Skeletal muscle satellite cell (primary cell): ENCODE results near the gene PROK1.

Source experiments
- H3K27me3 ChIP-seq: 2 replicates; pipeline ENCODE4 v1.7.0; 2013; ENCODE audit warnings: low read length; ENCODE audit not compliant: control insufficient read depth, insufficient read depth
- H3K36me3 ChIP-seq: 2 replicates; pipeline ENCODE4 v1.7.0; 2013; ENCODE audit warnings: mild to moderate bottlenecking, control low read depth, low read length; ENCODE audit not compliant: insufficient read depth
- H3K4me1 ChIP-seq: 2 replicates; pipeline ENCODE4 v1.7.0; 2013; ENCODE audit warnings: low read length; ENCODE audit not compliant: control insufficient read depth, insufficient read depth
- H3K4me2 ChIP-seq: 2 replicates; pipeline ENCODE4 v1.7.0; 2013; ENCODE audit warnings: mild to moderate bottlenecking, low read length
- H3K4me3 ChIP-seq: 2 replicates; pipeline ENCODE4 v1.7.0; 2013; ENCODE audit warnings: low read length
- H3K9ac ChIP-seq: 2 replicates; pipeline ENCODE4 v1.7.0; 2013; ENCODE audit warnings: mild to moderate bottlenecking, low read depth, low read length, moderate library complexity
- H3K9me3 ChIP-seq: replicated peaks from 2 replicates; pipeline ENCODE4 v1.7.0; 2013; ENCODE audit warnings: mild to moderate bottlenecking, control low read depth, low read length

PROK1 gene

DNA sequence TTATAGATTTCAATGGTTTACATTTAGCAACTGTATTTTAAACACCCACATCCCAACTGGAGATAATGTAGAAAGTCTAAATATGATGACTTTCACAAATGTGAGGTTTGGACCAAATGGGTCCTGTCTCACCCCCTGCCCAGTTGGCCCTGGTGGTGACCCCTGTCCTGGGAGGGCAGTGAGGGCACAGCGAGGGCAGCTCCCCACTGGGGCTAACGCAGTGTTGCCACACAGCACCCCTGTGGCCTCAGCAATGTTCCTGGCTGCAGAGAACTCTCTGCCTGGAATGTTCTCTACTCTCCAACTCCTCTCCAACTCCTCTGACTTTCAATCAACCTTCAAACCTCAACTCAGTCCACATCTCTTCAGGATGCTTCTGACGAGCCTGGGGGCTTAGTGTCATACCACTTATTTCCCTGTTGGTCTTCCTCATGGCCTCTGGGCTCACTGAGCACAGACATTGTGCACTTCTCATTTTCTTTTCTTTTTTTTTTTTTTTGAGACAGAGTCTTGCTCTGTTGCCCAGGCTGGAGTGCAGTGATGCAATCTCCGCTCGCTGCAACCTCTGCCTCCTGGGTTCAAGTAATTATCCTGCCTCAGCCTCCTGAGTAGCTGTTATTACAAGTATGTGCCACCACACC is 42.2 kb downstream of the PROK1 start:
- Histone ChIP-seq H3K9me3 (no peaks in the 10 kb centered on the region), H3K27me3 (peaks cover 32% of the 10 kb centered on the region), H3K9ac (no peak overlapping the region), H3K4me3 (no peak overlapping the region), H3K4me1 (no peaks in the 10 kb centered on the region), H3K4me2 (no peak overlapping the region), H3K36me3 (no peaks in the 10 kb centered on the region)

DNA sequence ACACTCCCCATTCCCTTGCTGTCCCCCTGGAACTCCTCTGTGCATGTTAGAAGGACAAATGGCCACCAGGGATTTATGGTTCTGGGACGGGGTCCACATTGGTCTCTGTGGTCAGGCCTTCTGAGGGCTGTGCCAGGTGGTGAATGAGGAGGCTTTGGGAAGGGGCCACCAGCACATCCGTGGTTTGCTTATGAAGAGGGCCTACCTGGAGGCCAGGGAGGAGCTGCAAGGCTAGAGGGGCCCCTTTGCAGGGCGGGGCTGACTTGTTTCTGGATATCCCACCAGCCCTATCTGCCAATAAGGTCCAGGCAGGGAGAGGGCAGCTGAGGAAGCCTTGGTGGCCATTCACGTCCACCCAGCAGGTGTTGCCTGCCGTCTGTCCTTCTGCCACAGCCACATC is 43.1 kb downstream of the PROK1 start:
- Histone ChIP-seq H3K4me1 (no peaks in the 10 kb centered on the region), H3K9ac (no peak overlapping the region), H3K4me3 (no peak overlapping the region), H3K36me3 (no peaks in the 10 kb centered on the region), H3K27me3 (peaks cover 35% of the 10 kb centered on the region), H3K4me2 (no peak overlapping the region), H3K9me3 (no peaks in the 10 kb centered on the region)

DNA sequence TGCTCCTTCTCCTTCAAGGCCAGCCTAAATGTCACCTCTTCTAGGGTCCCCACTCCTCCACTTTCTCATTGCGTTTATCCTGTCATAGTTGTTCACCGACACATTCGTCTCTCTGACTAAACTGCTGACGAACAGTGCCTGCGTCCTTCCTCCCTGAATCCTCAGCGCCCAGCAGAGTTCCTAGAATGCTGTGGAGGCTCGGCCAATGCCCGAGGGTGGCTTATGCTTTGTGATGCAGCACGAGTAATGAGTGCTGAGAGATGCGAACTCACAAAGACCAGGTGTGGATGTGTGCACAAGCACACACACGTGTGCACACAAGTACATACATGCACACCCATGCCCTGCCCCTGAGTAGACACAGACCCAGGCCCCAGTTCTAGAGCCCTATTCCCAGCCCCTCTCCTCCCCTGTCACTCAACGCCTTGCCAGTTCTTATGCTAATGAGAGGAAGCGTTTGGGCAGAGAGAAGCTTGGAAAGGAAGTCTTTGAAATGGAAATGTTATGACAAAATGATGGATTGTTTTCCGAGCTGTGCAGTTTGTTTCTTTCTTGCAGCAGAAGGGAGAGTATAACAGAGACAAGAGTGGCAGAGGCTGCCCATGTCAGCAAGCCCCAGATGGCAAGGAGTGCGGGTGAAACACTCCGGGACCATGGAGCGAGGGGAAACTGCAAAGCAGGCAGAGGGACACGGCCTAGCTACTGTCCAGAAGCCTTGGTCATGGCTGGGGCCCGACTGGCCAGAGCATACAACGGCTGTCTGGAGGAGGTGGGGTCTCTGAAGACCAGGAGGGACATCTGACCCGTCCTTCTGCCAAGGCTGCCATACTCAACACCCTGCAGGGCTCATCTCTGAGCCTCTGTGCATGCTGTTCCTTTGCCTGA is 43.8 kb downstream of the PROK1 start:
- H3K9ac ChIP-seq: no peak overlapping the region
- peaks cover 38% of the 10 kb centered on the region for H3K27me3 ChIP-seq
- H3K4me3 ChIP-seq: no peak overlapping the region
- H3K9me3 ChIP-seq: no peaks in the 10 kb centered on the region
- H3K36me3 ChIP-seq: no peaks in the 10 kb centered on the region
- no peak overlapping the region for H3K4me2 ChIP-seq
- no peaks in the 10 kb centered on the region for H3K4me1 ChIP-seq

DNA sequence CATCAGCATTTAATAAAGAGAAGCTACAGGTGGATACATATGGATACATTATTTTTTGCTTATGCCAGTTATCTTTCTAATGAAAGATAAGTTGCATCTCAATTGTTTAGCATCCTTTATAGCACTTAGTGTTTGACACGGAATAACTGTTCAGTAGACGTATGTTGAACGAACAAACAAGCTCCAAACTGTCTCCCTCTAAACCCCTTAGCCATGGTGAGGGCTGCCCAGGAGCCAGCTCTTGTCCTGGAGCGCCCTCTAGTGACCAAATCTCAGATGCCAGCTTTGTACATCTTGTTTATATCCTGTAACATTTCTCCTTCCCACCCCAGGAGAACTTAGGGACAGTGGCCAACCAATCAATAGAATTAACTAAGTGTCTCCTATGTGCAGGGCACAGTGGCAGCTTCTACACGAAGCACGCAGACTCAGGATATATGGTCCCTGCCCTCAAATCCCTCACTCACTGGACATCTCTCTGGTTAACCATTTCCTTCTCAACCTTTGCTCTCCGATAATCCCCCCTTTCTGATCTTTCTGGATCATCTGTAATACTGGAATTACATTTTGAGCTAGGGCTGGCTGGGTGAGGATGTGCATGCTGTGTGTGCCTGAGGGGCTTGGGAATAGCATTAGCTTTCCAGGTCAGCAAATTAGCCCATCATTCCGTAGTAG is 45.1 kb downstream of the PROK1 start:
- peaks cover 40% of the 10 kb centered on the region for H3K27me3 ChIP-seq
- no peaks in the 10 kb centered on the region for H3K4me1 ChIP-seq

DNA sequence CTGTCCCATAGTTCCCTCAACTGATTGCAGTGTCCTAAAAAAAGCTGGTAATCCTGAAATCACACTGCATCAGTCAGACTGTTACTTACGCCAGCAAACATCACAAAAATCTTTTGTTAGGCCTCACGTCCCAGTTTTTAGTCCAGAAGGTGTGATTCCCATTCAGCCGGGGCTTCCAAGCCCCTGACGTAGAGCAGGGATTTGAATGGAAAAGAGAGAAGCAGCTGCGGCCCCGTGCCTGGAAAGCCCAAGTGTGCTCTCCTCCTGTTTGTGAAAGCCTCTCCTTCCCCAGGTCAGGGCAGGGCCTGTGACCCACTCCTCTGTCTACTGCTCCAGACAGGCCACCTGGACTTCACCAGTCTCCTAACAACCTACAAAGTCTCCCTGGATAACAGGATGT is 47.3 kb downstream of the PROK1 start:
- Histone ChIP-seq H3K9ac (no peak overlapping the region), H3K9me3 (no peaks in the 10 kb centered on the region), H3K36me3 (no peaks in the 10 kb centered on the region), H3K4me3 (no peak overlapping the region), H3K27me3 (peaks cover 52% of the 10 kb centered on the region), H3K4me1 (no peaks in the 10 kb centered on the region), H3K4me2 (no peak overlapping the region)

More for the DNA sequence above, 45.1 kb downstream of the PROK1 start:
- no peak overlapping the region for H3K9ac ChIP-seq
- H3K36me3 ChIP-seq: no peaks in the 10 kb centered on the region
- no peaks in the 10 kb centered on the region for H3K9me3 ChIP-seq
- H3K4me3 ChIP-seq: no peak overlapping the region
- H3K4me2 ChIP-seq: no peak overlapping the region

DNA sequence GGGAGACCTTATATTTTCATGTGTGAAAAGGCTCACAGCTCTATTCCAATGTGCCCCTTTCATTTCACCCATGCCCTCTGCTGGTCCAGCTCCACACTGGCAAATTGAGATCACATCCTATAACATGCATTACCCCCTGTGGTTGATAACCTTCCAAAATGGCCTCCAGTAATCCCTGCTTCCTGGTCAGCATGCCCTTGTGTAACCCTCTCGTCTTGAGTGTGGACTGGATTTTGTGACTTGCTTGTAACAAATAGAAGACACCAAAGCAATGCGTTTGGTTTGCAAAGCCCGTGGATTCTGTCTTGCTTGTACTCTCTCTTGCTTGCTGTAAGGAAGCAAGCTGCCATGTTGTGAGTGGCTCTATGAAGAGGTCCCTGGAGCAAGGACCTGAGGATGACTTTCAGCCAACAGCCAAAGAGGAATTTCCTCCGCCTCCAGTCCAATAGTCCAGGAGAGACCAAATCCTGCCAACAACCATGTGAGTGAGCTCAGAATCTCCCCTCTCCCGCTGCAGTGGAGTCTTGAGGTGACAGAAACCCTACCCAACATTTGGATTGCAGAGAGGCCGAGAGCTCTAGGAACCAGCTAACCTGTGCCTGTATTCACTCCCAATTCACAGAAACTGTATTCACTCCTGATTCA is 50.7 kb downstream of the PROK1 start:
- H3K4me1 ChIP-seq: no peaks in the 10 kb centered on the region
- no peaks in the 10 kb centered on the region for H3K36me3 ChIP-seq
- no peak overlapping the region for H3K9ac ChIP-seq
- no peaks in the 10 kb centered on the region for H3K9me3 ChIP-seq
- H3K27me3 ChIP-seq: peaks cover 51% of the 10 kb centered on the region
- no peak overlapping the region for H3K4me3 ChIP-seq
- no peak overlapping the region for H3K4me2 ChIP-seq

DNA sequence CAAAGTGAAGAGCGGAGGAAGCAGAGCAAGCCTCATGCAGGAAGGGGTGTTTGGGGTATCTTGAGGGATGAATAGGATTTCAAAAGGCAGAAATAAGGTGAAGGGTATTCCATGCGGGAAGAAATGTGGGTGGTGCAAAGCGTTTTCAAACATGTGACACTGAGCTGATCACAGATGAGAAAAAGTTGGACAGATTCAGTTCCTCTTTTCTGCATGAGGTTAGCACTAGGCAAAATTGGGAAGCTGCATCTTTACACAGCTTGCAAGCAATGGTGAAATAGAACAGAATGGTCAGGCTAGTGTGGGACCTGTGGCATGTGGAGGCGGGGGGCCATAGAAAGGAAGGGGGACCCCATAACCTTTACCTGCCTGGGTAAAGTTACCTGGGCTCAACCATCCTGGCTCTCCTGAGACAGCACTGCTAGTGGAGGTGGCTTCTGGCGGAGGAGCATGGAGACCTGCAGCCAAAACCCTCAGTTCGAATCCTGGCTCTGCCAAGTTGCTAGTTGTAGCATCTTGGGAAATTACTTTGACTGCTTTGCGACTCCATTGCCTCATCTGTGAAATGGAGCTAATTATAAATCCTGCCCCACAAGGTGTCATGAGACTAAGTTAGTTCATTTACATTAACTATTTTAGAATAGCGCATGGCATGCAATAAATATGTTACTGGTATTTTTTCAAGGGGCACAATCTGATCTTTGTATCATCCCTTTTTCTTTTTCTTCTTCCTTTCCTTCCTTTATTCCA is 51.6 kb downstream of the PROK1 start:
- no peak overlapping the region for H3K9ac ChIP-seq
- no peaks in the 10 kb centered on the region for H3K36me3 ChIP-seq
- no peak overlapping the region for H3K4me2 ChIP-seq
- no peak overlapping the region for H3K4me3 ChIP-seq
- no peaks in the 10 kb centered on the region for H3K9me3 ChIP-seq
- peaks cover 58% of the 10 kb centered on the region for H3K27me3 ChIP-seq
- H3K4me1 ChIP-seq: no peaks in the 10 kb centered on the region

DNA sequence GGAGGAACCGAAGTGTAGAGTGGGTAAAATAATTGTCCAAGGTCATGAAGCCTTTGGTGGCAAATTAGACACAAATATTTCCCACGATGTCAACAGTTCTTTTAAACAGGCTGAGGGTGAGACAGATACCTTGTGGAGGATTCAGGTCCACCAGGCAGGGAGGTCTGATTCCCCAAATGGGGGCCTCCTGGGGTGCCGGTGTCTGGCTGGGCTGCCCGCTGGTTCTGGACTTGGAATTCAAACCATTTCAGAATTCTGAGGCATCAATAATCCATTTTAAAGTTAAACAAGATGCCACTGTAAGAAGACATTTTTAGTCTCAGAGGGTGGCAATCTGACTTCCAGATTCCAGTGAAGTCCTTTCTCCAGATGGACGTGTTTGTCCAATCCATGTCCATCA is 52.5 kb downstream of the PROK1 start:
- no peaks in the 10 kb centered on the region for H3K36me3 ChIP-seq

DNA sequence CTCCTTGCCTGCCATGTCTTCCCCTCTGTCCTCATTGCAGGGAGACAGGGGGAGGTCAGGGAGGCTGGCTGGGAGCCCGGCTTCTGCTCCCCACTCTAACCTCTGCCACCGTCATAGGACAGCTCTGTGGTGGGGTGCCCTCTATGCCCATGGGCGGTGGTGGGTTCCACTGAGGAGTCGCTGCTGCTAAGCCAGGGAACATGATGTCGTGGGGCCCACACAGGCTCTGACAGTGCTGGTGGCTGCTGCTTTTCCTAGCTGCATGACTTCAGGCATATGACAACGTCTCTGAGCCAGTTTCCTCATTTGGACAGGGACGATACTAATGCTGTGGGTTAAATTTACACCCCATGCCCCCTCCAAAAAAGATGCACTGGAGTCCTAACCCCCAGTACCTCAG is 53.3 kb downstream of the PROK1 start:
- Histone ChIP-seq H3K9me3 (no peaks in the 10 kb centered on the region), H3K4me2 (no peak overlapping the region)

More for the DNA sequence above, 52.5 kb downstream of the PROK1 start:
- H3K4me3 ChIP-seq: no peak overlapping the region
- H3K4me1 ChIP-seq: no peaks in the 10 kb centered on the region
- no peaks in the 10 kb centered on the region for H3K9me3 ChIP-seq
- H3K4me2 ChIP-seq: no peak overlapping the region
- peaks cover 55% of the 10 kb centered on the region for H3K27me3 ChIP-seq
- H3K9ac ChIP-seq: no peak overlapping the region

DNA sequence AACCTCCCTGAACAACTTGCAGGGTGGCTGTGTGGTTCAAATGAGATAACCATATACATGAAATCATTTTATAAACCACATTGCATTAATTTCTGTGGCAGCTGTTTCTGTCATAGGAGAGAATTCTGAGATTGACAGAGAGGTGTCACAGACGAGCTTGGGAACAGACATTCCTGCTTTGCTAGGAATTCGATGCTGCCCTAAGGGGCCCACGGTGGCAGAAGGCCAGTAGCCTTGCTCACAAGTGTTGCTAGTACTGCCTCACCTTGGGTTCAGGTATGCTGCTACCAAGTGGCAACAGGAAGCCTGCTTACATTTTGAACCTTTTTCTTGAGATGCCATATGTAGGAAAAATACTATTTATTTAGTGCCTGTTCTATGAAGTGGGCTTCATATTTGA is 54.6 kb downstream of the PROK1 start:
- Histone ChIP-seq H3K9me3 (no peaks in the 10 kb centered on the region), H3K36me3 (no peaks in the 10 kb centered on the region), H3K27me3 (peaks cover 49% of the 10 kb centered on the region), H3K9ac (no peak overlapping the region), H3K4me1 (no peaks in the 10 kb centered on the region), H3K4me2 (no peak overlapping the region), H3K4me3 (no peak overlapping the region)

More for the DNA sequence above, 53.3 kb downstream of the PROK1 start:
- peaks cover 57% of the 10 kb centered on the region for H3K27me3 ChIP-seq
- no peaks in the 10 kb centered on the region for H3K4me1 ChIP-seq
- no peaks in the 10 kb centered on the region for H3K36me3 ChIP-seq
- no peak overlapping the region for H3K4me3 ChIP-seq
- no peak overlapping the region for H3K9ac ChIP-seq

DNA sequence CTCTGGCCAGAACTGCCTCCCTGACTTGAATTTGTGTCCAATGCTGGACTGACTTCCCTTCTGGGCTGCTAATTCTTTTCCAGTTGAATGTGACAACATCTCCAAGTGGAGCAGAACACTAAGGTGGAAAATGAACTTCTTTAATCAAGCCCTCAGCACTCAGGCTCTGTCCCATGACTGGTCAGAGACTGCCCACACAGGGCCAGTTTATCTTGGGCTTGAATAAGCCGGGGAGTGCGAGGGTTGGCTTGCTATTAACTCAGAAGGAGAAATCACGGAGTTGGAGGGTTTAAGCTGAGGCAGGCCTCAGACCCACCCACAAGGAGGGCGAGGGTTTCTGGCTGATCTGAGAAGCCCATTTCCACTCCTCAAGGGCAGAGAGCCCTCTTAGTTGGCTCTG is 55.6 kb downstream of the PROK1 start:
- no peaks in the 10 kb centered on the region for H3K36me3 ChIP-seq
- no peak overlapping the region for H3K4me3 ChIP-seq
- no peak overlapping the region for H3K9ac ChIP-seq
- no peak overlapping the region for H3K4me2 ChIP-seq
- peaks cover 48% of the 10 kb centered on the region for H3K27me3 ChIP-seq
- H3K4me1 ChIP-seq: no peaks in the 10 kb centered on the region
- H3K9me3 ChIP-seq: no peaks in the 10 kb centered on the region
